SU-DHL-6 (cell line): Measurements from ENCODE around the gene CRACR2A.

ENCODE experiments used
- H2AFZ ChIP-seq: fragments of 200-600 bp; sonication (generic); 2 replicates; pipeline ENCODE4 v1.6.1; 2014; ENCODE audit warnings: low read depth, mild to moderate bottlenecking, moderate library complexity, mixed read lengths, antibody characterized with exemption, low read length; ENCODE audit not compliant: severe bottlenecking
- H3F3A ChIP-seq: fragments of 200-600 bp; shearing (Covaris generic); 2 replicates; pipeline ENCODE4 v1.6.0; 2016; ENCODE audit warnings: antibody characterized with exemption, mild to moderate bottlenecking; ENCODE audit not compliant: insufficient read depth
- H3K27ac ChIP-seq: fragments of 200-600 bp; sonication (generic); 2 replicates; pipeline ENCODE4 v1.5.1; 2016; ENCODE audit warnings: low read depth, mild to moderate bottlenecking, low read length, moderate library complexity, mixed read lengths
- H3K27me3 ChIP-seq: fragments of 200-600 bp; sonication (generic), shearing (Covaris generic); 2 replicates; pipeline ENCODE4 v1.6.0; 2014; ENCODE audit warnings: mild to moderate bottlenecking, low read length
- H3K36me3 ChIP-seq: fragments of 200-600 bp; sonication (generic); 2 replicates; pipeline ENCODE4 v1.6.1; 2014; ENCODE audit warnings: mild to moderate bottlenecking, low read length, mixed read lengths
- H3K4me2 ChIP-seq: fragments of 300-600, 200-600 bp; shearing (Covaris generic), sonication (generic); 2 replicates; pipeline ENCODE4 v1.6.0; 2014; ENCODE audit warnings: low read length, low read depth, mild to moderate bottlenecking; ENCODE audit not compliant: poor library complexity, severe bottlenecking
- H3K4me3 ChIP-seq: fragments of 200-600 bp; sonication (generic); 2 replicates; pipeline ENCODE4 v1.5.1; 2014; ENCODE audit warnings: antibody characterized with exemption, low read length, mild to moderate bottlenecking, mixed read lengths; ENCODE audit not compliant: insufficient read depth, poor library complexity, severe bottlenecking
- H3K79me2 ChIP-seq: fragments of 200-600 bp; sonication (generic); 2 replicates; pipeline ENCODE4 v1.6.1; 2014; ENCODE audit warnings: mild to moderate bottlenecking, low read length, moderate library complexity; ENCODE audit not compliant: insufficient read depth
- H3K9ac ChIP-seq: fragments of 200-600 bp; sonication (generic); 2 replicates; pipeline ENCODE4 v1.7.0; 2014; ENCODE audit warnings: mild to moderate bottlenecking, low read length
- H3K9me2 ChIP-seq: fragments of 200-600 bp; sonication (generic); replicated peaks from 2 replicates; pipeline ENCODE4 v1.6.1; 2014; ENCODE audit warnings: low read length; ENCODE audit not compliant: insufficient read depth
- H3K9me3 ChIP-seq: fragments of 200-600 bp; sonication (generic); 2 replicates; pipeline ENCODE4 v1.6.1; 2014; ENCODE audit warnings: low read length, mixed read lengths; ENCODE audit not compliant: insufficient read depth
- H4K20me1 ChIP-seq: fragments of 200-600 bp; sonication (generic); 2 replicates; pipeline ENCODE4 v1.6.1; 2014; ENCODE audit warnings: low read depth, mild to moderate bottlenecking, antibody characterized with exemption, low read length, moderate library complexity, mixed read lengths
- CTCF ChIP-seq: fragments of 200-600 bp; sonication (generic); IDR thresholded peaks from one replicate; pipeline ENCODE4 v1.5.1; 2017; ENCODE audit warnings: antibody characterized with exemption, mild to moderate bottlenecking, low read length, moderate library complexity; ENCODE audit not compliant: insufficient read depth, poor library complexity, severe bottlenecking
- EZH2phosphoT487 ChIP-seq: fragments of 200-600 bp; sonication (generic), shearing (Covaris generic); conservative IDR thresholded peaks from 2 replicates; pipeline ENCODE4 v1.6.1; 2018; ENCODE audit warnings: mild to moderate bottlenecking, antibody characterized with exemption, low read length, moderate library complexity, mixed read lengths

CRACR2A gene

GRCh38 chr12:3726456-3726855, 26.5 kb downstream of the CRACR2A start:
- Histone ChIP-seq H2AFZ (no peak overlapping the region), H3K4me3 (no peak overlapping the region), H3K9me2 (no peaks in the 10 kb centered on the region), H3K27ac (no peak overlapping the region), H3K27me3 (no peaks in the 10 kb centered on the region), H4K20me1 (no peaks in the 10 kb centered on the region), H3K79me2 (no peaks in the 10 kb centered on the region), H3K9ac (no peak overlapping the region), H3K9me3 (peaks cover 12% of the 10 kb centered on the region; the same call in 1 of the 2 replicates), H3K4me2 (no peak overlapping the region), H3F3A (no peaks in the 10 kb centered on the region), H3K36me3 (peaks cover 6% of the 10 kb centered on the region; the same call in 1 of the 2 replicates)
- TF ChIP-seq EZH2phosphoT487 = no peak
- no peak for TF ChIP-seq CTCF

DNA sequence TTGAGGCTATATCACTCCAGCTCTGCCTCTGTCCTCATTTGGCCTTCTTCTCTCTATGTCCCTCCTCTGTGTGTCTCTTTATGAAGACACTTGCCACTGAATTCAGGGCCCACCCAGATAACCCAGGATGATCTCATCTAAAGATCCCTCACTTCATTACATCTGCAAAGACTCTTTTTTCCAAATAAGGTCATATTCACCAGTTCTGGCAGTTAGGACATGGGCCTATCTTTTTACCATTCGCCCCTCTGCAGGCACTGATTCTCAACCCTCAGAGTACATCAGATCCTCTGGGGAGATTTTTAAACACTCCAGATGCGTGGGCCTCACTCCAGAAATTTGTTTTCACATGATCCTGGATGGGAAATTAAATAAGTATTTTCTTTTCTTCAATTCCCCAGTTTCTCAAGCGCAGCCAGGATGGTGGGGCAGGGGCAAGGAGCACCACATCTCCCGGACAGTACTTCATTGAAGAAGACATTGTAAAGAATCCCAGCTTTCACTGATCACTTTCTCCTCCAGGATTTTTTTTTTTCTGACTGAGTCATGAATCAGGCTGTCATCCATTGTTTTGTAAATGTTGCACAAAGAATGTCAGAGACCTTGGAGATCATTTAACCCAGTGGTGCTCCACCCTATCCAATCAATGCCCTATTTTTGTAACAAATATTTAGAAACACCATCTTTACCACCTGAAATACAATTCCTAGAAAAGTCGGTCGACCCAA, 27.4 kb downstream of the CRACR2A start:
- H3K9me2 ChIP-seq = no peaks in the 10 kb centered on the region
- H3K9me3 ChIP-seq = peaks cover 12% of the 10 kb centered on the region; the same call in 1 of the 2 replicates
- no peak overlapping the region for H3K9ac ChIP-seq
- no peaks in the 10 kb centered on the region for H3F3A ChIP-seq
- H3K27me3 ChIP-seq = no peaks in the 10 kb centered on the region
- no peak overlapping the region for H2AFZ ChIP-seq
- no peak overlapping the region for H3K27ac ChIP-seq
- no peaks in the 10 kb centered on the region for H4K20me1 ChIP-seq
- TF ChIP-seq EZH2phosphoT487 = no peak
- no peak for TF ChIP-seq CTCF
- H3K79me2 ChIP-seq = no peaks in the 10 kb centered on the region
- H3K36me3 ChIP-seq = peaks cover 6% of the 10 kb centered on the region; the same call in 1 of the 2 replicates
- no peak overlapping the region for H3K4me3 ChIP-seq
- no peak overlapping the region for H3K4me2 ChIP-seq

DNA sequence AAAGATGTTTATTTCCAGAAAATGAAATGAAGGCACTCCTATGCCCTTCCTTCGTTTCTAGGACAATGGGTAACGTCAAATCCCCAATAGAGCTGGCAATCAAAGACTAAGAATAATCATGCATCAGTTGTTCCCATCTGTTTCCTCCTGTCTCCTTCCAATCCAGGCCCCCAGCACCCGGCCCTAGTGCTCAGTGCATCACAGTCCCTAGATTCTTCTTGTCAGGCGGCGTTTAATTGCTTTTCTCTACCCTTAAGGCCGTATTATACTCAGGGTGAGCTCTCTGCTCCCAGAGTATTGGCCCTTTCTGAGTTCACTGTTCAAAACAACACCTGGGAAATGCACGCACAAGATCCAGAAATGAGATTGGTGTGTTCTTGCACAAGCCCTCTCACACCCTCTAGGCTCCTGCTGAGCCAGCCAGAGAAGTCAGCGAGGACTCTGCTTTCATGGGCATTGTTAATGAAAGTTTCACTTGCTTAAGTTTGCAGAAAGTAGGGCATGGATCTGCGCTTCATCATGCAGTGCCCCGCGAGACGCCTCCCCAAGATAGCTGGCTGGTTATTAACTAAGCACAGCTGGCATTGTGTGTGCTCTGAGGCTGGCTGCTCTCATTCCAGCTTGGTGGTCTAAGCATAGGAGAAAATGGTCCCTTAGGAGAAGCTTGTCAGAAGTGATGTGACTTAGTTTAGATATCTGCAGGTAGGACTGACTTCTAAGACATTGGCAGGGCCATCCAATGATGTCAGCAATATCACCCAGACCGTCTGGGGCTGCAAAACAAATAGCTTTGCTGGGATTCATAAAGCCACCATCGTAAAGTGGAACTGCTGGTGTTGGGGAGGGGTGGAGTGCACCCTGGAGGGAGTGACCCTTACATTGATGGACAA, 28.7 kb downstream of the CRACR2A start:
- Histone ChIP-seq H3K79me2 (no peaks in the 10 kb centered on the region), H3F3A (no peaks in the 10 kb centered on the region), H4K20me1 (no peaks in the 10 kb centered on the region), H3K4me2 (no peak overlapping the region), H3K9me3 (peaks cover 12% of the 10 kb centered on the region; the same call in 1 of the 2 replicates), H3K36me3 (peaks cover 6% of the 10 kb centered on the region; the same call in 1 of the 2 replicates), H3K4me3 (no peak overlapping the region), H3K27me3 (no peaks in the 10 kb centered on the region), H3K9ac (no peak overlapping the region), H2AFZ (no peak overlapping the region), H3K27ac (no peak overlapping the region), H3K9me2 (no peaks in the 10 kb centered on the region)
- TF ChIP-seq CTCF = no peak
- TF ChIP-seq EZH2phosphoT487 = no peak
